ENCODE results near the gene ANKRD35. TPM values are rescaled to one million over a fixed set of nuclear protein-coding genes. Genes with fewer than 3 reads are reported as not detected.

ANKRD35 gene
- total and polyA plus RNA-seq, 9 of the 15 experiments (the other 6 are each of a cell fraction or from before 2014, with no cell fraction given) = 0.07 to 0.14 (median 0.07) TPM; not detected in 5

GRCh38 chr1:145889722-145890121 is 4.1 kb upstream of the ANKRD35 start:
- H3K27me3 ChIP-seq (ENCODE audit: control insufficient read depth in 2 of 2, insufficient read depth in 2 of 2, low read length in 2 of 2) = peaks cover 5 to 8% of the 10 kb centered on the region in 2 experiments; a peak in 4 of 5 replicates
- no peak for DNase-seq (ENCODE audit: extremely low read depth in 1 of 4, low spot score in 3 of 4)

GRCh38 chr1:145887631-145888030 is 2.0 kb upstream of the ANKRD35 start:
- POLR2A ChIA-PET = interaction anchor here (1.1 kb wide), 1 partner anchor 10 kb away, joined by 4 read pairs; no protein-coding TSS in a partner anchor
- H4K20me1 ChIP-seq (replicated peaks; ENCODE audit: control insufficient read depth, insufficient read depth, low read length) = no peaks in the 10 kb centered on the region
- H3K9me3 ChIP-seq (replicated peaks; ENCODE audit: control insufficient read depth, insufficient read depth, low read depth, low read length) = no peaks in the 10 kb centered on the region
- TF ChIP-seq COPS2 (conservative IDR thresholded peaks at IDR 0.05) (no peak), JUN (IDR thresholded peaks at IDR 0.05; ENCODE audit: borderline replicate concordance, low read depth, low read length) (no peak), JUN (CRISPR knock-in tag; IDR thresholded peaks at IDR 0.05; ENCODE audit: borderline replicate concordance) (no peak), SMARCB1 (IDR thresholded peaks at IDR 0.05; ENCODE audit: insufficient read length, low read depth) (no peak), ZNF3 (CRISPR knock-in tag; IDR thresholded peaks at IDR 0.05) (no peak), DLX4 (CRISPR knock-in tag; IDR thresholded peaks at IDR 0.05) (no peak), ZNF354B (CRISPR knock-in tag; IDR thresholded peaks at IDR 0.05) (no peak), SP1 (CRISPR knock-in tag; IDR thresholded peaks at IDR 0.05) (no peak), SAP30 (IDR thresholded peaks at IDR 0.05; ENCODE audit: borderline replicate concordance, insufficient read depth, low read depth, low read length, poor library complexity, severe bottlenecking) (no peak), HMG20A (CRISPR knock-in tag; conservative IDR thresholded peaks at IDR 0.05) (no peak), STAT5A (IDR thresholded peaks at IDR 0.05; ENCODE audit: borderline replicate concordance, low read length) (no peak), DPF2 (IDR thresholded peaks at IDR 0.05) (no peak), EWSR1 (IDR thresholded peaks at IDR 0.05; ENCODE audit: borderline replicate concordance, low read depth, partially characterized antibody) (no peak)
- no peak overlapping the region for H3K9ac ChIP-seq (ENCODE audit: insufficient read depth in 1 of 2, low read depth in 2 of 2, low read length in 2 of 2)
- H3K9me1 ChIP-seq (ENCODE audit: control insufficient read depth, insufficient read depth, low read length) = no peaks in the 10 kb centered on the region
- no peak overlapping the region for H2AFZ ChIP-seq (ENCODE audit: low read depth, low read length)
- H3K27me3 ChIP-seq (ENCODE audit: control insufficient read depth in 2 of 2, insufficient read depth in 2 of 2, low read length in 2 of 2) = peaks cover 7 to 10% of the 10 kb centered on the region in 2 experiments; a peak in 4 of 5 replicates
- 54% methylated on average over 5 of the region's 5 CpGs for WGBS (ENCODE audit: insufficient coverage, low coverage, missing lambda C conversion rate)
- ATAC-seq (no peak), FAIRE-seq (no peak), DNase-seq (ENCODE audit: extremely low read depth in 1 of 4, low spot score in 3 of 4) (no peak)
- peaks cover 21 to 25% of the 10 kb centered on the region in 2 experiments for H3K4me1 ChIP-seq (replicated peaks in 1 of 2; ENCODE audit: control insufficient read depth in 2 of 2, insufficient read depth in 2 of 2, low read length in 2 of 2)
- no peak overlapping the region for H3K27ac ChIP-seq (ENCODE audit: extremely low read depth, low read depth, low read length)
- H3K4me3 ChIP-seq = no peak overlapping the region
- no TSS peak for BruUV-seq (replicated peaks)
- no peaks in the 10 kb centered on the region for H3K36me3 ChIP-seq (ENCODE audit: control insufficient read depth, insufficient read depth, low read length)
- CTCF ChIA-PET (ENCODE audit: low intra/inter-chr PET ratio) = no interaction called here
- H3K79me2 ChIP-seq (ENCODE audit: control insufficient read depth, insufficient read depth, low read length) = no peaks in the 10 kb centered on the region
- H3K4me2 ChIP-seq (ENCODE audit: insufficient read depth, low read length) = no peak overlapping the region
- intact Hi-C loops (cut with micrococcal nuclease) (no loop called here), in situ Hi-C loops (cut with MboI) (no loop called here)

More at GRCh38 chr1:145889722-145890121, 4.1 kb upstream of the ANKRD35 start:
- H3K36me3 ChIP-seq (ENCODE audit: control insufficient read depth, insufficient read depth, low read length) = no peaks in the 10 kb centered on the region
- ChIA-PET CTCF (ENCODE audit: low intra/inter-chr PET ratio) (interaction anchor here (0.6 kb wide), 1 partner anchor 117 kb away, joined by 4 read pairs; no protein-coding TSS in a partner anchor), POLR2A (interaction anchor here (0.6 kb wide), 1 partner anchor 63 kb away, joined by 3 read pairs; no protein-coding TSS in a partner anchor)
- 84% methylated on average over 3 of the region's 3 CpGs for WGBS (ENCODE audit: insufficient coverage, low coverage, missing lambda C conversion rate)
- no peak overlapping the region for H3K27ac ChIP-seq (ENCODE audit: extremely low read depth, low read depth, low read length)
- H3K4me1 ChIP-seq (replicated peaks in 1 of 2; ENCODE audit: control insufficient read depth in 2 of 2, insufficient read depth in 2 of 2, low read length in 2 of 2) = peaks cover 28 to 29% of the 10 kb centered on the region in 2 experiments
- no TSS peak for BruUV-seq (replicated peaks)
- H3K9me1 ChIP-seq (ENCODE audit: control insufficient read depth, insufficient read depth, low read length) = no peaks in the 10 kb centered on the region
- H3K79me2 ChIP-seq (ENCODE audit: control insufficient read depth, insufficient read depth, low read length) = no peaks in the 10 kb centered on the region
- H3K4me3 ChIP-seq = no peak overlapping the region
- FAIRE-seq (no peak), ATAC-seq (no peak)
- no peak overlapping the region for H2AFZ ChIP-seq (ENCODE audit: low read depth, low read length)
- no peak overlapping the region for H3K9ac ChIP-seq (ENCODE audit: insufficient read depth in 1 of 2, low read depth in 2 of 2, low read length in 2 of 2)
- in situ Hi-C loops (cut with MboI) = no loop called here
- no peaks in the 10 kb centered on the region for H3K9me3 ChIP-seq (replicated peaks; ENCODE audit: control insufficient read depth, insufficient read depth, low read depth, low read length)
- H4K20me1 ChIP-seq (replicated peaks; ENCODE audit: control insufficient read depth, insufficient read depth, low read length) = no peaks in the 10 kb centered on the region
- intact Hi-C loops (cut with micrococcal nuclease) = no loop called here
- H3K4me2 ChIP-seq (ENCODE audit: insufficient read depth, low read length) = no peak overlapping the region
- TF ChIP-seq KDM5B (IDR thresholded peaks at IDR 0.05; ENCODE audit: insufficient replicate concordance, low read depth, low read length) (no peak), GABPB1 (CRISPR knock-in tag; IDR thresholded peaks at IDR 0.05) (no peak)
